H1 (cell line): ENCODE results near the gene SYCE3. TPM values are rescaled to one million over a fixed set of nuclear protein-coding genes. Genes with fewer than 3 reads are reported as not detected.

Experiments
- ATF3 ChIP-seq: IDR thresholded peaks from 2 replicates; pipeline ENCODE4 v1.6.1; 2011; ENCODE audit warnings: low read depth, mild to moderate bottlenecking, low read length; ENCODE audit not compliant: insufficient read depth
- PHF8 ChIP-seq: fragments of 200-600 bp; sonication (generic); conservative IDR thresholded peaks from 2 replicates; pipeline ENCODE4 v1.7.1; 2012; ENCODE audit warnings: low read depth, mild to moderate bottlenecking, inconsistent platforms, low read length, moderate library complexity
- YY1 ChIP-seq: IDR thresholded peaks from 2 replicates; pipeline ENCODE4 v1.6.1; 2011; ENCODE audit warnings: low read depth, mild to moderate bottlenecking, low read length
- polyA plus RNA-seq, 7 experiments: library from polyadenylated mRNA; depleted of rRNA in 3 of 7; stranded (reverse) in 5 of 7; unstranded in 2 of 7; fragments of >200 nt in 5 of 7; fragments of 200-250 nt in 2 of 7; gene quantifications; 1 replicate in 5 of 7; 2 replicates in 1 of 7; 4 replicates in 1 of 7; pipeline versions ENCODE4 v1.2.1 to v1.2.3, GENCODE V29; 2011 to 2013; ENCODE audit warnings: missing spikeins in 2 of 7, mixed read lengths in 2 of 7
- total RNA-seq: library from RNA; stranded (reverse); fragmentation: NEBNext Ultra II Directional; extraction: Animal tissue kit (Norgen Biotek cat#: 25700); gene quantifications from 2 replicates; pipeline ENCODE4 v1.2.1, GENCODE V29; 2021

The SYCE3 gene
- total and polyA plus RNA-seq, 2 of the 8 experiments (the other 6 are each of a cell fraction or from before 2014, with no cell fraction given) = 1.9 TPM; not detected in 1

- TF ChIP-seq YY1 = peak; percentile 51; the same call in 1 of the 2 replicates
- TF ChIP-seq PHF8 = peak; percentile 72; the same call in 1 of the 2 replicates
- no peak for TF ChIP-seq ATF3
Observed at GRCh38 chr22:50507421-50507990, 55.2 kb downstream of the SYCE3 start, which contains the start of gene LMF2 (continued).
